ENCODE data around the gene TNRC6C. TPM values are rescaled to one million over a fixed set of nuclear protein-coding genes. Genes with fewer than 3 reads are reported as not detected.

TNRC6C gene
- total and polyA plus RNA-seq, 2 of the 13 experiments (the other 11 are each of a cell fraction or from before 2014, with no cell fraction given): 0.66 to 4.9 TPM

DNA sequence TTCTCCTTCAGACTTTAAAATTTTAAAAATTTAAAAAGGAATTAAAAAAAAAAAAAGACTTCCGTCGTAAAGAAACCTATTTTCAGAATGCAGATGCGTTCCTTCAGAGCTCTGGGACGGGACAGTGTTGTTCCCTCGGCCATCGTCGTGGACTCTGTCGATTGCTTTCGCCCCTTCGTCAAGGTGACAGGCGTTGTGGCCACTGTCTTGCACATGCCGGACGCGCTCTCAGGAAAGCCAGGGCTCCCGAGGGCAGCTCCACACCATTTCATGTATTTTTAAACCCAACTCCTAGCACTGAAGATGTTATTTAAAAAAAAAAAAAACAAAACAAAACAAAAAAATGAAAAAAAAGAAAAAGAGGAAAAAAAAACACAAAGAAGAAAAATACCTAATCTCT is 147.7 kb downstream of the TNRC6C start (continued):
- TF ChIP-seq ZNF446 (CRISPR knock-in tag; IDR thresholded peaks at IDR 0.05): no peak
- no peak for TF ChIP-seq ZFAT (CRISPR knock-in tag; conservative IDR thresholded peaks at IDR 0.05)

DNA sequence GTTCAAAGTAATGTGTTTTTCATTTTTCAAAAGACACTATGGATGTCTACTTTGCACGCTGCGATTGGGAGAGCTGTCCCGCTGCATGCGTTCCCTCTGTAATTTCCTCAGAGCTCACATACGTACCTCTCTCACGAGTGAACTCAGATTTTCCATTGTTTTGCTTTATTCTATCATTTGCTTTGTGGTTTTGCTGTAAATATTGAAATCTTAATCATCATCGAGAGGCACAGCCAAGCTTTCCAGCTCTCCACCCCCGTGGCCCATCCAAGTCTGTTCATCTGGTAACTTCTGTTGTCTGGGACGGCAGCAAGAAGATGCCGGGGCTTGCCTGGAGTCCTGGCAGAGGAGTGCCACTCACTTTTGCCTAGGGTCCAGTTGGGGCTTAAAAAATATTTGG is 149.0 kb downstream of the TNRC6C start:
- intact Hi-C loops (cut with micrococcal nuclease; ENCODE audit: unreplicated experiment) (no loop called here), in situ Hi-C loops (cut with HindIII; ENCODE audit: extremely low pct_ligation_motif_present, low pct_unique_long_range_greater_than_20kb) (no loop called here)
- FAIRE-seq (no peak), ATAC-seq (no peak), DNase-seq (ENCODE audit: low spot score) (no peak)
- POLR2A ChIA-PET: no interaction called here
- H3K9me3 ChIP-seq (ENCODE audit: low read length): no peaks in the 10 kb centered on the region
- WGBS (ENCODE audit: low lambda C conversion rate): 93% methylated on average over 10 of the region's 10 CpGs
- no peaks in the 10 kb centered on the region for H3K79me2 ChIP-seq (ENCODE audit: insufficient read depth, low read length)
- no peak overlapping the region for H3K27ac ChIP-seq (ENCODE audit: extremely low read length, insufficient read depth, low read length)
- H3K4me2 ChIP-seq (ENCODE audit: low read depth, low read length): no peak overlapping the region
- no peak overlapping the region for H3K4me3 ChIP-seq (replicated peaks in 1 of 3; ENCODE audit: insufficient read depth in 1 of 3, low read depth in 2 of 3, low read length in 3 of 3)
- BruUV-seq (replicated peaks): no TSS peak
- H2AFZ ChIP-seq (ENCODE audit: low read length): no peak overlapping the region
- TF ChIP-seq, protein P1, sequence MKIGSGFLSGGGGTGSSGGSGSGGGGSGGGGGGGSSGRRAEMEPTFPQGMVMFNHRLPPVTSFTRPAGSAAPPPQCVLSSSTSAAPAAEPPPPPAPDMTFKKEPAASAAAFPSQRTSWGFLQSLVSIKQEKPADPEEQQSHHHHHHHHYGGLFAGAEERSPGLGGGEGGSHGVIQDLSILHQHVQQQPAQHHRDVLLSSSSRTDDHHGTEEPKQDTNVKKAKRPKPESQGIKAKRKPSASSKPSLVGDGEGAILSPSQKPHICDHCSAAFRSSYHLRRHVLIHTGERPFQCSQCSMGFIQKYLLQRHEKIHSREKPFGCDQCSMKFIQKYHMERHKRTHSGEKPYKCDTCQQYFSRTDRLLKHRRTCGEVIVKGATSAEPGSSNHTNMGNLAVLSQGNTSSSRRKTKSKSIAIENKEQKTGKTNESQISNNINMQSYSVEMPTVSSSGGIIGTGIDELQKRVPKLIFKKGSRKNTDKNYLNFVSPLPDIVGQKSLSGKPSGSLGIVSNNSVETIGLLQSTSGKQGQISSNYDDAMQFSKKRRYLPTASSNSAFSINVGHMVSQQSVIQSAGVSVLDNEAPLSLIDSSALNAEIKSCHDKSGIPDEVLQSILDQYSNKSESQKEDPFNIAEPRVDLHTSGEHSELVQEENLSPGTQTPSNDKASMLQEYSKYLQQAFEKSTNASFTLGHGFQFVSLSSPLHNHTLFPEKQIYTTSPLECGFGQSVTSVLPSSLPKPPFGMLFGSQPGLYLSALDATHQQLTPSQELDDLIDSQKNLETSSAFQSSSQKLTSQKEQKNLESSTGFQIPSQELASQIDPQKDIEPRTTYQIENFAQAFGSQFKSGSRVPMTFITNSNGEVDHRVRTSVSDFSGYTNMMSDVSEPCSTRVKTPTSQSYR (CRISPR knock-in tag; IDR thresholded peaks at IDR 0.05; ENCODE audit: borderline replicate concordance): no peak
- TF ChIP-seq MBD4 (IDR thresholded peaks at IDR 0.05; ENCODE audit: borderline replicate concordance, low read length): no peak
- no peak for TF ChIP-seq ZNF572 (CRISPR knock-in tag; IDR thresholded peaks at IDR 0.05)
- no peak for TF ChIP-seq IRF2 (CRISPR knock-in tag; IDR thresholded peaks at IDR 0.05)
- TF ChIP-seq ZMYM4 (CRISPR knock-in tag; IDR thresholded peaks at IDR 0.05): no peak
- no peak for TF ChIP-seq U2AF2 (IDR thresholded peaks at IDR 0.05; ENCODE audit: low read depth, low read length)
- no peak overlapping the region for H3K9ac ChIP-seq (ENCODE audit: insufficient read depth, low read depth, low read length)
- H3K36me3 ChIP-seq (replicated peaks in 1 of 2; ENCODE audit: control insufficient read depth in 1 of 2, insufficient read depth in 2 of 2, low read length in 2 of 2): peaks cover 8 to 28% of the 10 kb centered on the region in 2 experiments
- H4K20me1 ChIP-seq (ENCODE audit: insufficient read depth, low read length): 0 out of 2 replicates have a peak, but pooled peaks cover 2% of the 10 kb centered on the region
- H3K27me3 ChIP-seq (ENCODE audit: control insufficient read depth in 1 of 2, insufficient read depth in 2 of 2, low read length in 2 of 2): no peaks in the 10 kb centered on the region
- H3K4me1 ChIP-seq (ENCODE audit: insufficient read depth, low read length): peaks cover 35% of the 10 kb centered on the region
- CTCF ChIA-PET (ENCODE audit: low intra/inter-chr PET ratio, low total read pairs): no interaction called here
